NCI-H345 treated with DMSO at 0.1 percent for 48 hours (cell line): Measurements from ENCODE around the gene CCDC28B.

Source experiments
- DNase-seq: peaks from one replicate; lab custom pipeline; 2025; ENCODE audit not compliant: unreplicated experiment; lab: John Stamatoyannopoulos, UW

The CCDC28B gene

DNA sequence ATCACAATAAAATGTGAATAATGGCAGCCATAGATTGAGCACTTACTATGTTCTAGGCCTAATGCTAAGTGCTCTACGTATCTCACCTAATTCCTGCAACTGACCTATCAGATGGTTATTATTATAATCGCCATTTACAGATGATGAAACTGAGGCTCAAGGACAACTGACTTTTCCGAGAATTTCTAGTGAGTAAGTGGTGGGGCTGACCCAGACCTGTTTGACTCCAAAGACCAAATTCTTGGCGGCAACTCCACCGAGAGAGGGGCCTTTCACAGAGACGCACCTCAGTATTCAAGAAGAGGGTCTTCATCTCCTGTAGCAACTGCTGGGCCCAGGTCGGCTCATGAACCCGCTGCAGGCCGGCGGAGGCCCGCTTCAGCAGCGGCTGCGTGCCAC is 21.2 kb downstream of the CCDC28B start:
- DNase-seq: no peak

DNA sequence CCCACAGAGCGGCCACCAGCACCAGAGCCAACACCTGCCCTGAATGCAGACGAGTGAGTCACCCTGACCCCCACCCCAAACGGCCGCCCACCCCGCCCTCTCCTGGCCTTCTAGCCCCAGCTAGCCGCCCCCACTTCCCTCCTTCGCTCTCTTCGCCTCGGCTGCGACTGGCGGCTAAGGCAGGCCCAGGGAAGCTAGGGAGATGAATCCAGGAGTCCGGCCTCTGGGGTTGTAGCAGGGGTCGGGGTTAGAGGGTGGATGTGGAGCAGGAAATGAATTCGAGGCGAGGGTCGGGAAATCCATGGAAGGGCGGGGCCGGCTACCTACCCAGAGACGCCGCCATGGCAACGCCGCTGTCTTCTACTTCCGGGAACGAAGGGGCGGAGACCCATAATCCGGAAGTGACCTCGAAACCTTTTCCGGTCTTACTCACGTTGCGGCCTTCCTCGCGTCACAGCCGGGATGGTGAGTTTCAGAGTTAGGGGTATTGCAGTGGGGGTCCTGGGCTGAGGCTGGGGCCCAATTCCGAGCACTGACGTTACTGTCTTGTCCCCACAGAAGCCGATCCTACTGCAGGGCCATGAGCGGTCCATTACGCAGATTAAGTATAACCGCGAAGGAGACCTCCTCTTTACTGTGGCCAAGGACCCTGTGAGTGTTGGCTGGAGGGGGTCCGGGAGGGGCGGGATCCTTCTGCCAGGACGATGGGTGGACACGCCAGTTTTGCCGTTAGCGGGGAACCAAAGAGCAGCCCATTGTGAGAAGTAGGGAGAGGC is 21.8 kb downstream of the CCDC28B start, which contains the start of the genes EIF3I and TMEM234:
EIF3I (plus strand) TSS at position 428 of the 776 bp plus-strand sequence; CDS start at position 463, 35 bp downstream.
TMEM234 (minus strand) TSS at position 374 of the 776 bp plus-strand sequence; CDS start at position 343, 31 bp downstream.
- peak; percentile 96 for DNase-seq

DNA sequence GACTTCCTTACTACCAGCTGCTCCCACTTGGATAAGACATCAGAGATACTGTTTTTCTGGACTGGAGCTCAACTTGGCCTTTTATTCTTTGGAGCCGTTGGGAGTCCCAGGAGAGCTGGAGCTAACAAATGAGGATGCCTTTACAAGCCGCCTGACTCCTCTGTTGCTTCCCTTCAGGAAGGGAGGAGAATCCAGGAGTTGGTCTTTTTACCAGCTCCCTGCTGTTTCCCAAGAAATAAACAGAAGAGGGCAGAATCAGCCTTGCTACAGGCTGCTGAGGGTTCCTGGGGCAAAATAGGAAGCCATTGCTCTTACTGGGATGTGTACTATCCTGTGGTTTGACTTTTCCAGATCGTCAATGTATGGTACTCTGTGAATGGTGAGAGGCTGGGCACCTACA is 23.3 kb downstream of the CCDC28B start:
- DNase-seq: no peak

DNA sequence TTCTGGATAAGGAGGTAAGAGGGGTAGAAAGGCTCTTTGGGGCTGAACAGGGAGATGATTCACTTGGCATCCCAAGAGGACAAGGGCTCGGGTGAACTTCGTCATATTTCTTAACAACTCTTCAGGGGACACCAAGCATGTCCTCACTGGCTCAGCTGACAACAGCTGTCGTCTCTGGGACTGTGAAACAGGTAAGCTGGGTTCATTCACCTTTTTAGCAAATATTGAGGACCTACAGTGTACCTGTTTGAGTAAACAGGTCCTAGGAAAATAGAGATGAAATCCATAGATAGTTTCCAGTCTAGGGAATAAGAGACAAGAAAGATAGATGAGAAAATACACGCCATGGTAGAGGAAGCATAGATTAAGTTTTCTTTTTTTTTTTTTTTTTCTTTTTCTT is 23.9 kb downstream of the CCDC28B start:
- no peak for DNase-seq

DNA sequence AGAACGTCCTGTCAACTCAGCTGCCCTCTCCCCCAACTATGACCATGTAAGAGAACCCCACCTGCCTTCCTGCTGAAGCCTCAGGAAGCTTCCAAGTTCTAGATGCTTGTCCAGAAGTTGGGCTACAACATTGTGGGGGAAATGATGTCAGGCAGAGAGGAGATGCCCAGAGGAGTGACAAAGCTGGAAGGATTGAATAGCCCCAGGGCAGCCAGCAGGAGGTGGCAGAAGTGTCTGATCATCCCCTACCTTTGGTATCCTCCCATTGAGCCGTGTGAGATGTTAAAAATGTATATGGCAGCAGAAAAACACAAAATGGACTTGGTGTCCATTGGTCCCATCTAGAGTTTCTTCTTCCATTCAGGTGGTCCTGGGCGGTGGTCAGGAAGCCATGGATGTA is 28.4 kb downstream of the CCDC28B start:
- DNase-seq: no peak

DNA sequence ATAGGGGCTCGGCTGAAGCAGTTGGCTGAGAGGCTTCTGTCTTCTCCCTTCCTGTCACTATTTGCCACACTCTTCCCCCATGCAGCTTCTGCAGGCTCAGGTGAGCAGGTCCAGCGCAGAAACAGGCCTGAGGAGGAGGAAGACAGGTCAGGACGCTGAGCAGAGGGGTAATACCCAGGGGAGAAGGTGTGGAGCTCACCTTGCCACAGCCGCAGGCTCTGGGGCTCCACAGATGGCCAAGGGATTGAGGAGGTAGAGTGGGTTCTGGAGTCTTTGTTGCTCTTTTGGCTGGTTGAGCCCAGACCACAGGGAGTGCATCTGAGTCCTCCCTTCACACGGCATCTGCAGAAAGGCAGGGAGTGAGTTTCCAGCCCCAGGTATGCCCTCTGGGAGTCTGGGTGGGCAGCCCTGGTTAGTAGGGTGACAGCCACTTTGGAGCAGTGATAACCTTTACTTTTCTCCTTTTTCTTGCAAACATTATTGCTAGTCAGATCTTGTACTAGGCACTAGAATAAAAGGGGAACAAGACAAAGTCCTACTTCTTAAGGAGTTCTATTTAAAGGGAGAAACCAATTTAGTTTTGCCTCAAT is 31.5 kb downstream of the CCDC28B start:
- DNase-seq: no peak

DNA sequence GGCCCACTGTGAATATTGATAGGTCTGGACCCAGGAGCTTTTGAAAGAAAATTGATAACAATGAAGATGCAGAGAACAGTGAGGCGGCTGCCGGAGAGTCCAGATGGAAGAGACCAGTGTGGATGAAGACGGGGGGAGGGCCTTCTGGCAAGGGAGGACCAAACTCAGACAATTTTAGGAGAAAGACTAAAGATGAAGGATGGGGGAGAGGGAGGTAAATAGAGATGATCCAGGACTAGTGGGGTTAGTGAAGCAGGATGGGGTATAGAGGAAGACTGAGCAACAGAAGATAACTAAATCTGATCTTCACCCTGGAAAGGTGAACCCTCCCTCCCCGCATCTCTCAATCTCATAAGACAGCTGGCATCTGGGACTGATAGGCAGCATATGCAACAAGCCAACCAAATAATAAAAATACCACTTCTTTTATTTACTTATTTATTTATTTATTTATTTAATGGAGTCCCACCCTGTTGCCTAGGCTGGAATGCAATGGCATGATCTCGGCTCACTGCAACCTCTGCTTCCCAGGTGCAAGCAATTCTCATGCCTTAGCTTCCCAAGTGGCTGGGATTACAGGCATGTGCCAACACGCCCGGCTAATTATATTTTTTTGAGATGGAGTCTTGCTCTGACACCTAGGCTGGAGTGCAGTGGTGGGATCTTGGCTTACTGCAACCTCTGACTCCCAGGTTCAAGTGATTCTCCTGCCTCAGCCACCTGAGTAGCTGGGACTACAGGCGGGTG is 32.3 kb downstream of the CCDC28B start:
- no peak for DNase-seq

DNA sequence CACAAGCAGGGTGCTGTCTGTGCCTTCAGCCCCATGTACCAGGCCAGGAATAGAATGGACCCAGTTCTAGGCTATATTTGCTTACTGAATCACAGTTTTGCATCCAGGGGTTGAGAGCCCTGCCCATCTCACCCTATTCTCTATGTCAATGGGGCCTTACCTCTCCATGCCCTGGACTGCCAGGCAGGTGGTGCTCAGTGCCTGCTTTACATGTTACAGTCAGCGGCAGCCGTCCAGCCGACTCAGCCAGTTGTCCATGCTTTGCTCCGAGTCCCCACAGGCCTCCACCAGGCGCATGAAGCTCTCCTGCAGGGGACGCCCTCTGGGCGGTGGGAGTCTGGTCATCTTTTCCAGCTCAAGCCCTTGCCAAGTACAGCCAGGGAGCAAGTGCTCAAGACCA is 34.4 kb downstream of the CCDC28B start:
- no peak for DNase-seq

DNA sequence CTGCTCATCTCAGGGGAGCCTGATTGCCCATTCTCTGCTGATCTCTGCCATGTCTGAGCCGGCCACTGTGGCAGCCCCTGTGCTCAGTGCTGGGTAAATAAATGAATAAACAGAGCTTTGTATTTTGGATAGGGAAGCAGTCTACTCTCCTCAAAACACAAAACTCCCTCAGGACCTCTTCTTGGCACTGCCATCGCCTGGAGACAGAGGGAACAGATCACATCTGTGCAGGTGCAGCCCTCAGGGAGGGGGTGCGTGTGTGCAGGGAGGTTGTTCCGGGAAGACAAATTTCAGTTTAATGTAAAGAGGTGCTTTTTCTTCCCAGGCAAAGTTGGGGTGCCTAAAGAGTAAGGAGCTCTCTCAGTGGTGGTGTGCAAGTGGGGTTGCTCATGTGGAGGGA is 38.9 kb downstream of the CCDC28B start:
- DNase-seq: peak; percentile 67

DNA sequence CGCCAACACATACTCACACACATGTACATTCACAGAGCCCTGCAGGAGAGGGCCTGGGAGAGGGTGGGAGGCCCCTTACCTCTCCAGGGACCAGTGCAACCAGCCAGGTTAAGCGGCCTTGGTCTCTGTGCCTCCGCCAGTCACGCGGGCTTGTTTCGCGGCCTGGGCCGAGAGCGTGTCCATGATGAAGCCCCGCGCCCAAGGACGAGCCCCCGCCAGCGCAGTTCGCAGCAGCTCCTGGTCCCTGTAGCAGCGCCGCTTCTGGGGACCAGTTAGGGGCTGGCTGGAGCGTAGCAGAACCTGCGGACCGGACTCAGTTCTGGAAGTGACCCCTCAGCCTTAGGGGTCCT is 39.4 kb downstream of the CCDC28B start:
- no peak for DNase-seq

DNA sequence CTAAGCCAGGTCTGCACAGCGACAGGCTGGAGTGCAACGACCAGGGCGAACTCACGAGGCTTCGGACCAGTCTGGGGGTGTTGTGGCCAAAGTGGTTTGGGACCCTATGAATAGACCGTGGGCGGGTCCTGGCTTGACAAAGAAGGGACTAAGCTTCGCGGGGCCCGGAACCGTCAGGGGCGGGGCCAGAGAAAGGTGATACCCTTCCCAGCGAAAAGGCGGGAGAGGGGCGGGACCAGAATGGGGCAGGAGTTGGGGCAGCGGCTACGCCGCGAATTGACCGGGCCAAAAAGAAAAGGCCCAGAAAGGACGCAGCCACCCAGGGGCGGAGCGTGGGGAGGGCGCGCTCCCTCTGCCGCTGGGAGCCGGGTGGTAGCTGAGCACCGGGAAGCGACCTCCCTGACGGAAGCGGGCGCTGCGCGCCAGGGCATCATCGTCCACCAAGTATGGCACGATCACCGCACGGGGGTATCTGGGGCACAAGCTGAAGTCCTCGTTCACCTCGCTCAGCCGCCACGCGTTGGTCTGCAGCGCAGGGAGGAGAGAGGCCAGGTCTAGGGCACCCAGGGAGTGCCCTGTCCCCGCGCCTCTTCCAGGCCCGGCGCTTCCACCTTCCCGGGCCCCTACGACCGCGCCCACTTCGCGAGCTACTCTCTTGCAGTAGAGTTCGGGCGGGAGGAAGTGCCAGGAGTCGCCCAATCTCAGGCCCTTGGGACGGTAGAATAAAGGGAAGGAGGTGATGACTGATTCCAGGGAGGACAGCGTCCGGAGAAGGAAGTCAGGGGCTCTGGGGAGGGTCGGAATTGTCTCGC is 40.0 kb downstream of the CCDC28B start:
- peak; percentile 82 for DNase-seq

DNA sequence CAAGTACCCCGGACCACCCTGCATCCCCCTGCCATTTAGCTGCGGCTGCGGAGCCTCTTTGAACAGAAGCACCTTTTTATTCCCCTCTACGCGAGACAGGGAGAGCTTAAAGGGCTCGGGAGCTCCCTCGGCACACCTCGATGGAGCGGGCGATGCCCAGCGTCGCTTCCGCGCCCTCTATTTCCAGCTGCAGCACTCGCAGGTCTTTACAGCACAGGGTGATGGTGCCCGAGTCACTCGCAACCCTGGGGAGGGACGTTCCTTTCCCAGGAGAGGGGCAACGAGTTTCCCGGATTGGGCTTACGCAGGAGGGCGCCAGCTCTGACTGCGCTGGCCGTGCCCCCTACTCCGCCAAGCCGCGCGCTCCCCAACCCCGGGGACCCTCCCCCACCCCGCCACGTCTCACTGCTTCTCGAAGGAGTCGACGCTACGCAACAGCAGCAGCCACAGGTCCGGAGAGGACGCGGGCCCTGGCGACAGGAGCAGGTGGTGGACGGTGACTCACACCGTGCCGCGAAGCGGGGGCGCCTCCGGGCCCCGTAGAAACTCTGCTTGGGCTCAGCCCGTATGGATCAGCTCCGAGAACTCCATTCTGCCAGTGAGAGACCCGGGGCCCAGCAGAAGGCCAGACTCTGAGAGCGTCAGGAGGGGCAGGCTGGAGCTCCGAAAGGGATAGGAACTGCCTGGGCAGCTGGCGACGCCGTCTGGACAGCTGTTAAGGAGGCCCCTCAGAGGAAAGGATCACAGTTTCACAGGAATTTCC is 40.8 kb downstream of the CCDC28B start:
- DNase-seq: peak; percentile 56

DNA sequence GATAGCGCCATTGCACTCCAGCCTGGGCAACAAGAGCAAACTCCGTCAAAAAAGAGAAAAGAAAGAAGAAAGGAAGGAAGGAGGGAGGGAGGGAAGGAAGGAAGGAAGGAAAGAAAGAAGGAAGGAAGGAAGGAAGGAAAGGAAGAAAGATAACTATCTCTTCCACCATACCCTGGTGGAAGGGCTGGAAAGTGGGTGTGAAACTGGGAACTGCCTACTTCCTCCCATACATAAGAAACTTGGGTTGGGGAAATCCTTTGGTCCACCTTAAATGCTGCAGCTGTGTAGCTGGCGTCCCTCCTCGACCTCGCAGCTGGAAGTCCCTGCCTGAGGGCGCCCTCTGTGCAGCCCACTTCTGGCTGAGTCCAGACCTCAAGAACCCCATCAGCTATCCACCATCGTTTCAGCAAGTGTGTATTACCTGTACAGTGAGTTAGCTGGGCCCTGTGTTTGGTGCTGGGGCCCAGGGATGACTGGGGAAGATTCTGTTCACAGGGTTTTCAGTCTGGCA is 42.0 kb downstream of the CCDC28B start:
- DNase-seq: no peak

DNA sequence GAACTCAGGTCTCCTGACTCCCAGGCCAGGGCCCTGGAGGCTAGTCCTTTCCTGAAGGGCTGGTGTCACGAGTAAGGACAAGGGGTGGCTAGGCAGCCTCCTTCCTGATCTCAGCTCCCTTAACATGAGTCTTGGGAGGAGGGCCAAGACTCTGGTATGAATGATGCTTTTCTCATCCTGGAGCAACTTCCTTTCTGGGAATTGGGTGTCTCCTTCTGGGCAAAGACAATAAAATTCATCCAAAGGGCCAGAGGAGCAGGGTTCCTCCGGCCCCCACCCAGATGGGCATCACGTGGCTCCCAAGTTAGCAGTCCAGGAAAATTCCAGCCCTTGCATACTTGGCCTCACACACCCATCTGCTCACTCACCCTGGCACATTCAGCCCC is 46.5 kb downstream of the CCDC28B start, which contains the start of gene FAM167B:
FAM167B (plus strand) TSS at position 335 of the 386 bp plus-strand sequence. CDS start 200 bp downstream, outside the sequence.
- no peak for DNase-seq

DNA sequence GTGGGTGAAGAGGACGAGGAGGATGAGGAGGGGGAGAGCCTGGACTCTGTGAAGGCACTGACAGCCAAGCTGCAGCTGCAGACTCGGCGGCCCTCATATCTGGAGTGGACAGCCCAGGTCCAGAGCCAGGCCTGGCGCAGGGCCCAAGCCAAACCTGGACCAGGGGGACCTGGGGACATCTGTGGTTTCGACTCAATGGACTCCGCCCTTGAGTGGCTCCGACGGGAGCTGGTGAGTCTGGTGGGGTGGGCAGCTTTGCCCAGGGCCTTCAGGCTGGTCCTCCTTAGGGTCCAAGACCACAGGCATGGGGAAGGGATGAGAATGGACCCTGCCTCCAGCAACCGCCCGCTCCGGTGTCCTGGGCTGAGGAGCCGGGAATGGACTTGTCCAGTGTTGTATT is 47.1 kb downstream of the CCDC28B start:
- no peak for DNase-seq

DNA sequence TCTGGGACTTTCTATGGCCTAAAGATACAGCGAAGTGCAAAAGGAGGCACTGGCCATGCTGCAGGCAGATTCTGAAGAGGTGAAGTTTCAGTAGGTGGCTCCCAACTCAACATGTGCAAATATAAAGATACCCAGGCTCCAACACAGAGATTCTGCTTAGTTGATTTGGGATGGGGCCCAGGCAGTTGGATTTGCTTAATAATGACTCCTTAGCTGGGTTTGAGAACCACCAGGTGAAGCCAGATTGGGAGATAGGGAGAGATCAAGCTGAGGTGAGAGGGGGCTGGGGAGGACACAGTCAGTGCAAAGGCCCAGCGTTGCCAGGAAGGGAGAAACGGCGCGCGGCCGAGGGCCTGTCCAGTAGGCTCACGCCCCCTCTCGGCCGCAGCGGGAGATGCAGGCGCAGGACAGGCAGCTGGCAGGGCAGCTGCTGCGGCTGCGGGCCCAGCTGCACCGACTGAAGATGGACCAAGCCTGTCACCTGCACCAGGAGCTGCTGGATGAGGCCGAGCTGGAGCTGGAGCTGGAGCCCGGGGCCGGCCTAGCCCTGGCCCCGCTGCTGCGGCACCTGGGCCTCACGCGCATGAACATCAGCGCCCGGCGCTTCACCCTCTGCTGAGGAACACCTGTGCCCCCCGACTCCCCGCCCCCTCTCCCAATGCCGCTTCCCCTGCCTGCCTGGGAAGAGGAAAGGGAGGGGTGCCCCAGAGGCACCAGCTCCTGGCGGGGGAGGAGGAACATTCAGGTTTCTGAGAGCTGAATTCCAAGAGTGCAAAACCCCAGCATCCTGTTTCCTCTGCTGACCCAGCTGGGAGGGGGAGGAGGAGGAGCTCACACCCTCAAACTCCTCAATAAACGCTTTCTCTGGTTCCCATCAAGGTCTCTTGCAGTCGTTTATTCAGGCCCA is 47.8 kb downstream of the CCDC28B start:
- DNase-seq: peak; percentile 68

DNA sequence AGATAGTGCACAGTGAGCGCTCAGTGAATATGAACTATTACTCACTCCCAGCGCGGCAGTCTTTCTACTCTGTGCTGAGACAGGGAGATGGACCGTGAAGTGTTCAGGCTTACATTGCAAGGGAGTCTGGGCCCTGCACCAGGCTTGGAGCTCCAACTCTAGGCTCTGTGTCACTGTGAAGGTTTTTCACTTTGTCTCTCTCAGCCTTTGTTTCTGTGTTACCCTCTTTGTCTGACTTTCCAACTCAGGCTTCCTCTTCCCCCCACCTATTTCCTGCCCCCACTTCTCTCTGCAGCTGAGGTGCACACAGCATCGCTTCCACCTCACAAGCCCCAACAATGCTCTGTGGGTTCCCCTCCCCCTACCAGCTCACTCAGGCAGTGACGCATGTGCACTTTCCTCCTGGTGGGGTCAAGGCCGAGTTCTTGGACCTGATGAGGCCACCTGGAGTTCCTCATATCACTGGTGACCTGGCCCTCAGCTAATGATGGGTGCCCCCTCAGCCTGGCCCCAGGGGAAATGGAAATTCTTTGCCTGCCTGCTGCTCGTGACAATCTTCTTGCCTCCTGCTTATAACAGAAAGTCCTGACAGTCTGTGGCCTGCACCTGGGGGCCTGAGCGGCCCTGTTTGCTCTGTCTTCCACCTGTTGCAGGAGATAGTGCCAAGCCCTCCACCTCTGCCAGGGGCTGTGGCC is 49.6 kb downstream of the CCDC28B start:
- DNase-seq: no peak
